HG02678 (cell line): ENCODE data around the gene TRIML1.
"Not testable (repeated sequence)": the region's sequence is repeated elsewhere in the genome, so short reads cannot be mapped to it uniquely, and the experiment has no call there.

Experiments used
- ATAC-seq: cut with Tn5 transposase; IDR thresholded peaks from one replicate; pipeline ENCODE4 v1.9.1; 2021; ENCODE audit warnings: mild to moderate bottlenecking, moderate library complexity; ENCODE audit not compliant: unreplicated experiment

TRIML1 gene

GRCh38 chr4:188147776-188148175, 8.5 kb downstream of the TRIML1 start:
- ATAC-seq: no peak

DNA sequence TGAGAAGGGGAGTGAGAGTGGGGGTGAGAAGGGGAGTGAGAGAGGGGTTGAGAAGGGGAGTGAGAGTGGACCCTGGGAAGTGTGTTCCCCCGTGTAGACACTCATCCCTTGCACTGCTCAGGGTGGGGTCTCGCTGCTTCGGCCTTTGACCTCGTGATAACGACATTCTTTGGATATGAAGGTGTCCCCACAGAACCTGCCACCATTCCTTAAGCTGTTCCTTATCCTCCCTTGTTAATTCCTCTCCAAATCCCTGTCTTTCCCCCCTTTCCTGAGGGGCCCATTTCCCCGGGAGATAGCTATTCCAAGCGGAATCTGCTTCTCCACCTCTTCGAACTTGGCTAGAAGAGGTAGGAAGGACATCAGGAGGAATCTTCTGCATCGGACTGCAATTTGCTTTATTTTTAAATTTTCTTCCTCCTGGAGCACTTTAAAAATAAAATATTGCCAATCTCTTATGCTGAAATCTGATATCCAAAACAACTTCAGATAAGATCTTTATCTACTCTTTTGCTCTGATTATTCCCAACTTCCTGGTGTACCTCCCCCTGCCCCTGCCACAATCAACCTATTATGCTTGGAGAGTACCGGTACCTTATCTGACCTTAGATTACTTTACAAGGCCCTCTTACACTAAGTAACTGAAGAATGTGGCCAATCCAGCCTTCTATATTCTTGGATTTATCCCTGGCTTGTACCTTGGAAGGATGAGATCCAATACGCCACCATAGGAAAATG, 15.6 kb downstream of the TRIML1 start:
- ATAC-seq: no peak

GRCh38 chr4:188158336-188158735, 19.1 kb downstream of the TRIML1 start:
- no peak for ATAC-seq

DNA sequence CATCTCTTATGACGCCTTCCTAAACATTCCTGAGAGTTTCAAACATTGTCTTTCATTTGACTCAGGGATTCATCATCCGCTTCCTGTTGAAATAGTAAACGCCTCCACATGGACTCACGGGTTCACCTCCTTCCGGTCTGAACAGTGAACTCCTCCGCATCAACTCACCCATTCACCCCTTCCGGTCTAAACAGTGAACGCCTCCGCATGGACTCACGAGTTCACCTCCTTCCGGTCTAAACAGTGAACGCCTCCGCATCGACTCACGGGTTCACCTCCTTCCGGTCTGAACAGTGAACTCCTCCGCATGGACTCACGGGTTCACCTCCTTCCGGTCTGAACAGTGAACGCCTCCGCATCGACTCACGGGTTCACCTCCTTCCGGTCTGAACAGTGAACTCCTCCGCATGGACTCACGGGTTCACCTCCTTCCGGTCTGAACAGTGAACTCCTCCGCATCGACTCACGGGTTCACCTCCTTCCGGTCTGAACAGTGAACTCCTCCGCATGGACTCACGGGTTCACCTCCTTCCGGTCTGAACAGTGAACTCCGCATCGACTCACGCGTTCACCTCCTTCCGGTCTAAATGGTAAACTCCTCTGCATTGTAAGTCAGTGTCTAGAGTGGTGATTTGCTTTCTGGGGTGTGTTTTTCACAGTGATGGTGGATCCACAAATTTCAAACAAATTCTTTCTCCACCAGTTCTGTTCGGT, 20.4 kb downstream of the TRIML1 start:
- ATAC-seq: not testable (repeated sequence)

DNA sequence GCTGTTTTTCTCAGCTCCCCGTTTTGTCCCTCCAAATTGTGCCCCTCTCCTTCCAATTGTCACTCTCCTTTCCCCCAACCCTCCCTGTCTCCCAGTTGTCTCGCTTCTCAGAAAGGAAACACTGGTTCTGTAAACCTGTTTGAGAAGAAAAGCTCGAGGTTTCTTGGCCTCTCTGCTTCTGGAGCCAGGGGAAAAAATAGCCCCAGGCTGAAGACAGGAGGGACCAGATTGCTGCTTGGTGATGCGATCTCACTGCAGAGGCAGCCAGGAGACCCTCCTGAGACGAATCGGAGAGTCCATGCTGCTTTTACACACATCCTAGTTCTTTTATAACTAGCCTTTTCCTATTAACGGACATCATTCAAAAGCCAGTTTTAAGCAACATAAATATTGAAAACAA, 21.2 kb downstream of the TRIML1 start:
- ATAC-seq: no peak

- ATAC-seq: no peak
These were observed 21.9 kb downstream of the TRIML1 start for GRCh38 chr4:188161167-188161566.

- ATAC-seq: no peak
These were observed 23.5 kb downstream of the TRIML1 start for GRCh38 chr4:188162698-188163097.

DNA sequence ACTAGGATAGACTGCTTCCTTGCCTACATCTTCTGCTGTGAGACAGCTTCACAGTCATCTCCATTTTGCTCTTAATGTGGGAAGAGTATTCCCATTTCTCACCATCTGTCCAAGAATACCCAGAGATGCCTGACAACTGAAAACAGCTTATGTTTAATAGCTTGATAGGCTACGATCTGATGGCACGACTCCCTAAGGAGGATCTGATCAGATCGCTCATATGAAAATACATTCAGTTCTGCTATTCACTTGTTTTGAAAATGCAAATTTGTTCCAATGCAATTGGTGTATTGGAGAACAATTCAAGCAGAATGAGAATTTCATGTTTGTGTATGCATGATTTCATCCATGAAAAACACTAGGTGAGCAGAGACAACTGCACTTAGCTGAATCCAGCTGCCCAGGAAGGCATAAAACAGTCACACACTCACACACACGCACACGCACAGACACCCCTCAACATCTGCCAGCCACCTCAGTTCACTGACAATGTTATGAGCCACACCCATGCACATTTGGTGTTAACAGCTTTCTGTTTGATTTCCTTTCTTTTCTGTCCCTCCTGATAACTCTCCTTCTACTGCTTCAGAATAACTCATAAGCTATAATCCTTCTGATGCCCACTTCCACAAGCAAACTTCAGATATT, 29.6 kb downstream of the TRIML1 start:
- no peak for ATAC-seq

- no peak for ATAC-seq
These were observed 32.3 kb downstream of the TRIML1 start for GRCh38 chr4:188171551-188171950.

- no peak for ATAC-seq
These were observed 36.0 kb downstream of the TRIML1 start for GRCh38 chr4:188175288-188175687.

DNA sequence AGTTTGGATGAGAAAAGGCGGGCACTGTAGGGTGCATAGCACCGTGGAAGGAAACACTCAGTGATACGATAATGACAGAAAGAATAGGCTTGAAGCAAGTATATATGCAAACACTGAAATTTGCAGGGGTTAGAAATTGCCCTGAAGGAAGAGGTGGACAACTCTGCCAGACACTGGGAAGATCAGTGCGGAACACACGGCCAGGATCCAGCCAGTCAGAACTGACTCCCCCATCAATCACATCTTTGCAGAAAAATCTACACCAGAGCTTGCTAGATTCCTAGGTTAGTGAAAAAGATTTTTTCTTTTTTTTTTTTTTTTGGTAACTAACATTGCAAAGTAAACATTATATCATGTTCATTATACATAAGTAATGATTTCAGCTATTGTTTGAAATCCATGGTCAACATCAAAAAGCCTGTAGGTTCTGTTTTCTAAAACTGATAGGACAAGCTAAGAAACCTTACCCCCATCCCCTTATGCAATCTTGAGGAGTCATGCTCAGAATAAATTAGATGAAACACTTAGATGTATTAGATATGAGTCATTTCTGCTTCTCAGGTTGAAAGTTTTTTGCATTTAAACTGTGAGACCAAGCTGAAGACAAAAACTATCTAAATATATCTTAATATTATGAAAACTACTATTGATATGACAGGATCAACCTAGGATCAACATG, 38.9 kb downstream of the TRIML1 start:
- no peak for ATAC-seq

DNA sequence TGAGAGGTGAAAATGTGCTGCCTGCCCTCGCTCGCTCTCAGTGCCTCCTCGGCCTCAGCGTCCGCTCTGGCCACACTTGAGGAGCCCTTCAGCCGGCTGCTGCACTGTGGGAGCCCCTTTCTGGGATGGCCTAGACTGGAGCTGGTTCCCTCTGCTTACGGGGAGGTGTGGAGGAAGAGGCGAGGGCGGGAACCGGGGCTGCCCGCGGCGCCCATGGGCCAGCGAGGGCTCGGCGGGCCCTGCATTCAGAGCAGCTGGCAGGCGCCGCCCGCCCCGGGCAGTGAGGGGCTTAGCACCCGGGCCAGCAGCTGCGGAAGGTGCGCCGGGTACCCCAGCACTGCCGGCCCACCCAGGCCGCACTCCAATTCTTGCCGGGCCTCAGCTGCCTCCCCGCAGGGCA, 39.6 kb downstream of the TRIML1 start:
- no peak for ATAC-seq

- ATAC-seq: no peak
These were observed 47.9 kb downstream of the TRIML1 start for GRCh38 chr4:188187106-188187505.

DNA sequence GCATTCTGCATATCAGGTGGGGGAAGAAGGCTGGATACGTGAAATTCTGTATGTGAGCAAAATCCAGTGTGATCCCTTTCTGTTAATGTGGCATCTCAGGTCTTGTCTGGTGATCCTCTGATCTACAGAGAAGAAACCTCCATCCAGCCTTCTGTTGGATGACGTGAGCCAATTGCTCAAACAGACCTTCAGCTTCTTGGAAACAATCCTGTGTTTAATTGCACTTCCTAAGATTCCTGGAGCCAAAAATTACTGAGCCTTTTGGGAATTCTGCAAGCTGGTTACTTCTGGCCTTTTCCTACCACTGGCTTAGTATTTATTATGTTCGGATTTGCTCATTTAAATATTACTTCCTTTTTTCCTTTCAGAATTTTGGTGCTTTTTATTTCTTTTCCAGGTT, 51.2 kb downstream of the TRIML1 start:
- ATAC-seq: no peak

DNA sequence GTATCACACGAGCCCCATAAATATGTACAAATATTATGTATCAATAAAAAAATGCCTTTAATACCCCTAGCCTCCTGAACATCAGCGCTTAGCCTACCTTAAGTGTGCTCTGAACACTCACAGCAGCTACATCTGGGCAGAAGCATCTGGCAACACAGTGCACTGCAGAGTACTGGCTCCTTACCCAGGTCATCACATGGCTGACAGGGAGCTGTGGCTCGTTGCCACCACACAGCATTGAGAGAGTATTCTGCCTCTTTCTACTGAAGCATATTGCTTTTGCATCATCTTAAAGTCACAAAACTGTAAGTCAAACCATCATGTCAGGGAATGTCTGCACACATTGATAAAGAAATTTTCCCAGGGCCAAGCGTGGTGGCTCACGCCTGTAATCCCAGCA, 55.2 kb downstream of the TRIML1 start:
- ATAC-seq: no peak

GRCh38 chr4:188195389-188195985, 56.2 kb downstream of the TRIML1 start:
- ATAC-seq: no peak

GRCh38 chr4:188196134-188196735, 57.0 kb downstream of the TRIML1 start:
- no peak for ATAC-seq
